HepG2 (cell line): ENCODE results near the gene BABAM1. TPM values are rescaled to one million over a fixed set of nuclear protein-coding genes. Genes with fewer than 3 reads are reported as not detected.

ENCODE experiments used
- ARHGAP35 ChIP-seq: sonication (generic); formaldehyde crosslinking; IDR thresholded peaks from 2 replicates; pipeline ENCODE4 v1.9.0; 2022; ENCODE audit warnings: mild to moderate bottlenecking, inconsistent platforms, moderate library complexity, missing genetic modification reagents, borderline replicate concordance
- HCFC1 ChIP-seq: fragments of 150-350 bp; IDR thresholded peaks from 2 replicates; pipeline ENCODE4 v1.6.1; 2014; ENCODE audit warnings: low read depth, low read length
- MATR3 ChIP-seq: sonication (generic); formaldehyde crosslinking; IDR thresholded peaks from 2 replicates; pipeline ENCODE4 v1.4.0; 2020; ENCODE audit warnings: missing genetic modification reagents
- MLXIP ChIP-seq: sonication (generic); formaldehyde crosslinking; IDR thresholded peaks from 2 replicates; pipeline ENCODE4 v1.9.0; 2021; ENCODE audit warnings: missing genetic modification reagents, borderline replicate concordance
- RXRA ChIP-seq: sonication (generic); formaldehyde crosslinking; IDR thresholded peaks from 2 replicates; pipeline ENCODE4 v1.5.1; 2020; ENCODE audit warnings: missing genetic modification reagents
- SIX1 ChIP-seq: sonication (generic); formaldehyde crosslinking; IDR thresholded peaks from 2 replicates; pipeline ENCODE4 v1.4.0; 2020; ENCODE audit warnings: missing genetic modification reagents, borderline replicate concordance
- SMARCE1 ChIP-seq: fragments of 450-650 bp; IDR thresholded peaks from 2 replicates; pipeline ENCODE4 v1.6.1; 2017; ENCODE audit warnings: borderline replicate concordance
- SNAPC2 ChIP-seq: sonication (generic); formaldehyde crosslinking; IDR thresholded peaks from 2 replicates; pipeline ENCODE4 v1.8.1; 2022; ENCODE audit warnings: mild to moderate bottlenecking, missing genetic modification reagents
- SNAPC4 ChIP-seq: sonication (generic); formaldehyde crosslinking; IDR thresholded peaks from 2 replicates; pipeline ENCODE4 v1.4.0; 2020; ENCODE audit warnings: mild to moderate bottlenecking, missing genetic modification reagents
- SRSF9 ChIP-seq: fragments of 200-400 bp; formaldehyde crosslinking; IDR thresholded peaks from 2 replicates; pipeline ENCODE4 v1.6.1; 2018; ENCODE audit warnings: borderline replicate concordance, mild to moderate bottlenecking, low read depth, low read length; ENCODE audit not compliant: insufficient read depth, poor library complexity, severe bottlenecking
- TFDP2 ChIP-seq: sonication (generic); formaldehyde crosslinking; IDR thresholded peaks from 2 replicates; pipeline ENCODE4 v1.4.0; 2020; ENCODE audit warnings: missing genetic modification reagents
- ZBTB2 ChIP-seq: sonication (generic); formaldehyde crosslinking; IDR thresholded peaks from 2 replicates; pipeline ENCODE4 v1.8.0; 2022; ENCODE audit warnings: low read depth, missing genetic modification reagents
- ZFP90 ChIP-seq: sonication (generic); formaldehyde crosslinking; IDR thresholded peaks from 2 replicates; pipeline ENCODE4 v1.8.0; 2022; ENCODE audit warnings: missing genetic modification reagents, mild to moderate bottlenecking, inconsistent platforms, borderline replicate concordance
- ZMYM2 ChIP-seq: sonication (generic); formaldehyde crosslinking; IDR thresholded peaks from 2 replicates; pipeline ENCODE4 v1.8.0; 2022; ENCODE audit warnings: mild to moderate bottlenecking, missing genetic modification reagents
- ZNF274 ChIP-seq: sonication (generic); formaldehyde crosslinking; IDR thresholded peaks from 2 replicates; pipeline ENCODE4 v1.5.1; 2020; ENCODE audit warnings: mild to moderate bottlenecking, missing genetic modification reagents
- ZNF878 ChIP-seq: sonication (generic); formaldehyde crosslinking; IDR thresholded peaks from 2 replicates; pipeline ENCODE4 v1.8.1; 2023; ENCODE audit warnings: mild to moderate bottlenecking, missing genetic modification reagents, moderate library complexity
- polyA plus RNA-seq, 8 experiments: library from polyadenylated mRNA; depleted of rRNA in 3 of 8; stranded (reverse) in 7 of 8; unstranded in 1 of 8; fragments of >200 nt; fragmentation: Illumina TruSeq in 4 of 8; extraction: Trizol in 4 of 8; gene quantifications; 2 replicates each; pipeline versions ENCODE4 v1.2.1 to v1.2.3, GENCODE V29; 2011 to 2016; ENCODE audit warnings: low read depth in 4 of 8, missing spikeins in 1 of 8, mixed read lengths in 1 of 8; ENCODE audit not compliant: insufficient read depth in 1 of 8
- total RNA-seq, 5 experiments: library from RNA; depleted of rRNA; stranded (reverse); fragments of >200 nt; fragmentation: Illumina TruSeq; extraction: Trizol; gene quantifications; 2 replicates each; pipeline ENCODE4 v1.2.3, GENCODE V29; 2016; ENCODE audit warnings: low read depth in 1 of 5
- TF ChIP-seq, protein P1 (sequence below): sonication (generic); formaldehyde crosslinking; IDR thresholded peaks from 2 replicates; pipeline ENCODE4 v1.4.0; 2020; ENCODE audit warnings: missing genetic modification reagents

Gene BABAM1
- total and polyA plus RNA-seq, 2 of the 13 experiments (the other 11 are each of a cell fraction or from before 2014, with no cell fraction given): 70.0 to 82.0 TPM

DNA sequence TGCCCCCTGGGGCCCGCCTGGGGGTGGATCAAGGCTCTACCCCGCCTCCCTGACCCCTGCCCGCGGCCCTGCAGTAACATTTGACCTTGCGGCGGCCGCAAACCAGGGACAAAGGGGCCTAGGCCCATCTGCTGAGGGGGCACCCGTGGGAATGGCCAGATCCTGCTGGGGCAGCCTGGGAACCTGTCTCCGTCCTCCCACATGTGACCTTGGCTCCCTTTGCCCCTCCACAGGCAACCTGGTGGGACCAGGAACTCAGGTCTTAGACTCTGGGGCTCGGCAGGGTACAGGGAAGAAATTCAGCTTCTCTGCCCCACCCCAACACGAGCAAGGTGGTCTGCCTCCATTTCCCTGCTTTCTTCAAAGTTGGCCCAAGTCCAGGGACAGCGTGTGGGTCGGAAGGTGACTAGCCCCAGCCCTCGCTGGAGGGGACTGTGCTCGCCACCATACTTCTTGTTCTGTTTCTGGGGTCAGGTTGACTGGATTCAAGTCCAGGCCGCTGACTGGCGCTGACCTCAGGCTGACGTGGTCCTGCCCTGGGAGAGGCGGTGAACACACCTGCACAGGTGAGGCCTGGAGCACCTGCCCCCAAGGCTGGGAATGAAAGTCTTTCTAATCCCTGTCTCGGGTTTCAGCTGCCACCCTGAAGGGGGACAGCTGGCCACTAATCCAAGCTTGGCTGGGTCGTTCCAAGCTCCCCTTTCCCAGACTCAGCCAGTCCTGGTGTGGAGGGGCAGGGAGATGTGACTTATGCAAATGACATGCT lies 19.0 kb upstream of the BABAM1 start (continued):
- no peak for TF ChIP-seq HCFC1
- TF ChIP-seq SNAPC4 (CRISPR knock-in tag): no peak
- TF ChIP-seq ZBTB2: no peak
- TF ChIP-seq MATR3: no peak
- TF ChIP-seq TFDP2 (CRISPR knock-in tag): peak; percentile 42; the same call in 1 of the 2 replicates
- no peak for TF ChIP-seq ZNF878
- TF ChIP-seq ZMYM2 (CRISPR knock-in tag): peak; percentile 68; the same call in 1 of the 2 replicates
- no peak; the same call in 1 of the 2 replicates for TF ChIP-seq ZNF274 (CRISPR knock-in tag)
- no peak for TF ChIP-seq ZFP90 (CRISPR knock-in tag)
- TF ChIP-seq, protein P1, sequence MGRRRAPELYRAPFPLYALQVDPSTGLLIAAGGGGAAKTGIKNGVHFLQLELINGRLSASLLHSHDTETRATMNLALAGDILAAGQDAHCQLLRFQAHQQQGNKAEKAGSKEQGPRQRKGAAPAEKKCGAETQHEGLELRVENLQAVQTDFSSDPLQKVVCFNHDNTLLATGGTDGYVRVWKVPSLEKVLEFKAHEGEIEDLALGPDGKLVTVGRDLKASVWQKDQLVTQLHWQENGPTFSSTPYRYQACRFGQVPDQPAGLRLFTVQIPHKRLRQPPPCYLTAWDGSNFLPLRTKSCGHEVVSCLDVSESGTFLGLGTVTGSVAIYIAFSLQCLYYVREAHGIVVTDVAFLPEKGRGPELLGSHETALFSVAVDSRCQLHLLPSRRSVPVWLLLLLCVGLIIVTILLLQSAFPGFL (CRISPR knock-in tag): no peak
- peak; percentile 99 for TF ChIP-seq RXRA (CRISPR knock-in tag)
- TF ChIP-seq MLXIP (CRISPR knock-in tag): no peak
- TF ChIP-seq SRSF9: no peak
- no peak for TF ChIP-seq SMARCE1
- 0 out of 2 replicates have a peak, but pooled peaks have one; percentile 26 for TF ChIP-seq ARHGAP35 (CRISPR knock-in tag)
- TF ChIP-seq SIX1: peak; percentile 73; the same call in 1 of the 2 replicates
- peak; percentile 49 for TF ChIP-seq SNAPC2 (CRISPR knock-in tag)
